ENCODE data around the gene HIP1. TPM values are rescaled to one million over a fixed set of nuclear protein-coding genes. Genes with fewer than 3 reads are reported as not detected.

Gene HIP1
- total RNA-seq, 1 donor from 2014 or later = 65.5 TPM

DNA sequence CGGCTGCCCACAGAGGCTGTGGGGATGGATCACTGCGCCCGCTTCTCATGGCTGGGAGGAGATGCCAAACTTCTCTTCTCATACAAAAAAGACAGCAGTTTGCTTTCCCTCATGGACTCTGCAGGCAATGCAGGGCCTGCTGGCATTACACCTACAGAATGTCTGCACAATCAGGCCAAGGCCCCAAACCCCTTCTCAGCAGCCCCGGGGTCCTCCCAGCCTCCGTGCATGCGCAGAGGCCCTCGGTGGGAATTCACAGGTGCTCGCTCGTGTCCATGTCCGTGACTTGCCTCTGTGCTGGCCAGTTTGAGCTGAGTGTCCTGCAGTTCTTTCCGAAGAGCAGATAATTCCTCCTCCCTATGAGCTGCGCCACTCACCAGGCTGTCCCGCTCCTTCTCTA is 183.0 kb downstream of the HIP1 start:
- peaks cover 4% of the 10 kb centered on the region for H3K4me1 Mint-ChIP-seq (ENCODE audit: low read depth, unreplicated experiment)
- no peak for DNase-seq
- TF ChIP-seq, protein P1, sequence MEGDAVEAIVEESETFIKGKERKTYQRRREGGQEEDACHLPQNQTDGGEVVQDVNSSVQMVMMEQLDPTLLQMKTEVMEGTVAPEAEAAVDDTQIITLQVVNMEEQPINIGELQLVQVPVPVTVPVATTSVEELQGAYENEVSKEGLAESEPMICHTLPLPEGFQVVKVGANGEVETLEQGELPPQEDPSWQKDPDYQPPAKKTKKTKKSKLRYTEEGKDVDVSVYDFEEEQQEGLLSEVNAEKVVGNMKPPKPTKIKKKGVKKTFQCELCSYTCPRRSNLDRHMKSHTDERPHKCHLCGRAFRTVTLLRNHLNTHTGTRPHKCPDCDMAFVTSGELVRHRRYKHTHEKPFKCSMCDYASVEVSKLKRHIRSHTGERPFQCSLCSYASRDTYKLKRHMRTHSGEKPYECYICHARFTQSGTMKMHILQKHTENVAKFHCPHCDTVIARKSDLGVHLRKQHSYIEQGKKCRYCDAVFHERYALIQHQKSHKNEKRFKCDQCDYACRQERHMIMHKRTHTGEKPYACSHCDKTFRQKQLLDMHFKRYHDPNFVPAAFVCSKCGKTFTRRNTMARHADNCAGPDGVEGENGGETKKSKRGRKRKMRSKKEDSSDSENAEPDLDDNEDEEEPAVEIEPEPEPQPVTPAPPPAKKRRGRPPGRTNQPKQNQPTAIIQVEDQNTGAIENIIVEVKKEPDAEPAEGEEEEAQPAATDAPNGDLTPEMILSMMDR (IDR thresholded peaks at IDR 0.05; ENCODE audit: partially characterized antibody, unreplicated experiment) = no peak
- peaks cover 3% of the 10 kb centered on the region for H3K27me3 Mint-ChIP-seq (ENCODE audit: unreplicated experiment)
- no peaks in the 10 kb centered on the region for H3K36me3 Mint-ChIP-seq (ENCODE audit: unreplicated experiment)
- no peak overlapping the region for H3K4me3 Mint-ChIP-seq (ENCODE audit: unreplicated experiment)
- peaks cover 2% of the 10 kb centered on the region for H3K9me3 Mint-ChIP-seq (ENCODE audit: unreplicated experiment)
- H3K27ac Mint-ChIP-seq (ENCODE audit: unreplicated experiment) = no peak overlapping the region

DNA sequence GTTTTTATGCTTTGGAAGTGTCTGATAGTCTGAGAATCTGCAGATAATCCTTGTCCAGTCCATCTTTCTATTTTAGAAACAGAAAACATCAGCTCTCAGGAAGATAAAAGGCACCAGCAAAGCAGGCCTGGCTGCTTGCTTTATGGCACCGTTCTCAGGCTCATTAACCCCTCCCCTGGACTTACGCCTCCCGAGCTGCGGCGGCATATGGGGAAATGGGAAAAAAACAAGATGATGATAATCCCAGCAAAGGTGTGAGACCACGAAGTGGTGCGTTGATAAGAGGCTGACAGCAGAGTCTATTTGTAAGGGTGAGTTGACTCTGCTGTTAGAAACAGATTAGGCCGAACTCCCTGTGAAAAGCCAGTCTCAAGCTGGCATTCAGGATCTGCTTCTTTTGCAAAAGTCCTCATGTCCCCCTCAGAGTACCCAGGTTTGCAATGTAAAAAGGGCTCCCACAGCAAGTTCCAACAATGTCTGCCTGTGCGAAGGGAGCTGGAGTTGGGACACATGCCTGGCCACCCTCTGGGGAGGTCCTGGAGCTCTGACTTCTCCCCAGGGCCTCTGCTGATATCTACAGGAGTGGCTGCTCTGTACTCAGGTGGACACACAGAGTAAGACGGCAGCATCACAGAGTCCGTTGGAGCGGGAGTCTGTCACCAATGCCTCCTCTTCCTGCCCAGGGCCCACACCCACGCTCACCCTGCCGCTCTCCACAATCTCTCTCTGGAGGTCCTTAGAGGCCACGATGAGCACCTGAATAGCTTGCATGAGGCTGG is 192.3 kb downstream of the HIP1 start:
- Mint-ChIP-seq H3K27ac (ENCODE audit: unreplicated experiment) (no peak overlapping the region), H3K27me3 (ENCODE audit: unreplicated experiment) (no peaks in the 10 kb centered on the region), H3K4me3 (ENCODE audit: unreplicated experiment) (no peak overlapping the region), H3K9me3 (ENCODE audit: unreplicated experiment) (no peaks in the 10 kb centered on the region), H3K4me1 (ENCODE audit: low read depth, unreplicated experiment) (no peaks in the 10 kb centered on the region), H3K36me3 (ENCODE audit: unreplicated experiment) (no peaks in the 10 kb centered on the region)
- DNase-seq = no peak
- TF ChIP-seq, protein P1 (IDR thresholded peaks at IDR 0.05; ENCODE audit: partially characterized antibody, unreplicated experiment) = no peak

DNA sequence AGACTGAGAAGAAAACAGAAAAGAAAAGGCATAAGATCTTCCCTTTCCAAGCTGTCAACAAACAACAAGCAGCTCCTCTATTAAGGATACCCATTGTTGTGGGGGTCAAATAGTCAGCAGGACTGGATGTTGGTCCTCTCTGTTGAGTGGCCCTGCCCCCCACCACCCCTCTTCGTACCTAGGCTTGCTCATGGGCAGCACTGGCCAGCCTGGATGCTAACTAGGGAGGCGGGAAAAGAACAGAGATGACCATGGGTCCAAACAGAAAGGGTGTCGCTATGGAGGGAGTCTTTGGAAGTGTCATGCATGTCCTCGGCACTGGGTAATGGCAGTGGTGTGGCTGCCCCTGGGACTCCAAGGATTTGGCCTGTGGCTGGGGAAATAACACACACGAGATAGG is 201.0 kb downstream of the HIP1 start:
- Mint-ChIP-seq H3K36me3 (ENCODE audit: unreplicated experiment) (no peaks in the 10 kb centered on the region), H3K27me3 (ENCODE audit: unreplicated experiment) (peaks cover 2% of the 10 kb centered on the region), H3K27ac (ENCODE audit: unreplicated experiment) (no peak overlapping the region), H3K4me1 (ENCODE audit: low read depth, unreplicated experiment) (no peaks in the 10 kb centered on the region), H3K9me3 (ENCODE audit: unreplicated experiment) (no peaks in the 10 kb centered on the region), H3K4me3 (ENCODE audit: unreplicated experiment) (no peak overlapping the region)
- TF ChIP-seq, protein P1 (IDR thresholded peaks at IDR 0.05; ENCODE audit: partially characterized antibody, unreplicated experiment) = no peak
- DNase-seq = no peak

DNA sequence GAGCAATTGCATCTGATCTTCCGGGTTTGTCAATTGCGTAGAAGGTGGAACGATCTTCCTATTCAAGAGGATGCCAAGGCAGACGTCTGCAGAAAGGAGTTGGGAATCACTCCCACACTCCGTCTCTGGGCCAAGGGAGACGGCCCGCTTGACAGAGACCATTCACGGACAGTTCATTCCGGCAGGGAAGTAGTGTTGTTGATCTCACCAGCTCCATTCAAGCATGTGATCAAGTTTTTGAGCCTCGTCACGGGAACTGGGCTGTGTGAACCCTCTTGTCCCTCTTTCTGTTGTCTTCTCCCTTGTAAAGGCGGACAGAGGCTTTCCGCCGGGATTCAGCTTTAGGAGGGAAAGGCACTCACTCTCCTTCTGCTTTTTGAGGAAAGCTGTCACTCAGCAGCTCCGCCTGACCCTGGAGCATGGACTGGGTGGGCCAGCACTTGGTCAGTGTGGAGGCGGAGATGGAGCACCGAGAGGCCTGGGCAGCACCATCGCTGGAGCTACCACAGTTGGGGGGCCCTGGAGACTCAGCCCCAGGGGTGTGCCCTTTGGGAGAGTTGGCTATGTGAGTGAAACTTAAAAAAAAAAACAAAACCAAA is 201.7 kb downstream of the HIP1 start:
- Mint-ChIP-seq H3K4me3 (ENCODE audit: unreplicated experiment) (no peak overlapping the region), H3K4me1 (ENCODE audit: low read depth, unreplicated experiment) (no peaks in the 10 kb centered on the region), H3K9me3 (ENCODE audit: unreplicated experiment) (no peaks in the 10 kb centered on the region), H3K27ac (ENCODE audit: unreplicated experiment) (no peak overlapping the region), H3K36me3 (ENCODE audit: unreplicated experiment) (no peaks in the 10 kb centered on the region), H3K27me3 (ENCODE audit: unreplicated experiment) (peaks cover 2% of the 10 kb centered on the region)
- DNase-seq = no peak
- TF ChIP-seq, protein P1 (IDR thresholded peaks at IDR 0.05; ENCODE audit: partially characterized antibody, unreplicated experiment) = no peak

DNA sequence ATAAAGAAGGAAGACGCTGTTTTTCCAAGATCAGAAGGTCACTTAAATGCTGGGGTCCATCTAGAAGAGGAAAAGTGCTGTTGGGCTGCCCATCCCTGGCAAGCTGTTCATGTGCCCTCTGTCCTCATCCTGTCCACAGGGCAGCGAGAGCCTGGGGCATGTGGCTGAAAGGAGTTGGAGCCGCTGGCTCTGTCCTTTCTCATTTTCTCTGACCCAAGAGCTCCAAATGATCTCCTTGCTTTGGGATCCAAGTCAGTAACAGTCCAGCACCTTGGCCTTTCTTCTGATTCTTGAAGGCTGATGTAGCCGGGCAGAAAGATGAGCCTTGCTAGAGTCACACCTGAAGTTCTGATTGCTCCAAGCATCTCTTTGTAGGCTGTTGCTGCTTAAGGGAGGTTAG is 202.2 kb downstream of the HIP1 start:
- Mint-ChIP-seq H3K27me3 (ENCODE audit: unreplicated experiment) (peaks cover 2% of the 10 kb centered on the region), H3K9me3 (ENCODE audit: unreplicated experiment) (no peaks in the 10 kb centered on the region), H3K27ac (ENCODE audit: unreplicated experiment) (no peak overlapping the region), H3K36me3 (ENCODE audit: unreplicated experiment) (no peaks in the 10 kb centered on the region), H3K4me3 (ENCODE audit: unreplicated experiment) (no peak overlapping the region), H3K4me1 (ENCODE audit: low read depth, unreplicated experiment) (no peaks in the 10 kb centered on the region)
- DNase-seq = no peak
- TF ChIP-seq, protein P1 (IDR thresholded peaks at IDR 0.05; ENCODE audit: partially characterized antibody, unreplicated experiment) = no peak

Data from glutamatergic neuron (in vitro differentiated cells).